Measurements from ENCODE around the gene SIPA1L3.

GRCh38 chr19:38025909-38026307 is 118.9 kb downstream of the SIPA1L3 start:
- TF ChIP-seq CTCF (tag by site-specific recombination; IDR thresholded peaks at IDR 0.05), result no peak
- TF ChIP-seq ATF2 (tag by site-specific recombination; IDR thresholded peaks at IDR 0.05; ENCODE audit: low read depth), result no peak
- no peak for TF ChIP-seq REST (tag by site-specific recombination; IDR thresholded peaks at IDR 0.05)
- no peak for TF ChIP-seq SP2 (tag by site-specific recombination; IDR thresholded peaks at IDR 0.05)
